ENCODE data around the gene TLR2. TPM values are rescaled to one million over a fixed set of nuclear protein-coding genes. Genes with fewer than 3 reads are reported as not detected.

The TLR2 gene
- polyA plus RNA-seq, 3 donors: 6.7 to 9.0 (median 6.7) TPM

Other genes starting within 250 kb of the TLR2 start
- 10 to 100 TPM; 25.3 to 29.6 (median 28.7) TPM for gene TMEM131L, start 217.9 kb upstream of the TLR2 start, polyA plus RNA-seq (ENCODE audit: insufficient read length in 3 of 3)
- gene RNF175, start 75.7 kb downstream of the TLR2 start, polyA plus RNA-seq (ENCODE audit: insufficient read length in 3 of 3): 1 to 10 TPM; 5.2 to 6.0 (median 5.9) TPM
- gene SFRP2, start 104.8 kb downstream of the TLR2 start, polyA plus RNA-seq (ENCODE audit: insufficient read length in 3 of 3): 10 to 100 TPM; 16.9 to 26.7 (median 18.9) TPM

All from renal cortex interstitium (tissue), 3 donors.